Lung (tissue), 12 donors: ENCODE measurements around the gene NPBWR2. TPM values are rescaled to one million over a fixed set of nuclear protein-coding genes. Genes with fewer than 3 reads are reported as not detected.

Source experiments
- ATAC-seq: fragments of 200-7000 bp; cut with Tn5 transposase; one replicate; pipeline ENCODE4 v1.9.1; 2020; ENCODE audit warnings: moderate number of reproducible peaks; ENCODE audit not compliant: insufficient read depth, low FRiP score
- DNase-seq, 3 donors: peaks; one replicate each; pipeline ENCODE4 v3.0.0-alpha.2; 2013 to 2017
- H3K27ac ChIP-seq, 2 donors: one replicate each; pipeline ENCODE4 v1.5.1; 2013; ENCODE audit warnings: mild to moderate bottlenecking in 2 of 2, moderate library complexity in 2 of 2, control low read depth in 1 of 2, inconsistent platforms in 1 of 2, low read depth in 1 of 2, low read length in 1 of 2
- H3K27me3 ChIP-seq, 3 donors: one replicate each; pipeline ENCODE4 v1.5.1; 2013; ENCODE audit warnings: low read length in 2 of 3; ENCODE audit not compliant: control insufficient read depth in 3 of 3, insufficient read depth in 3 of 3
- H3K36me3 ChIP-seq, 4 donors: one replicate each; pipeline ENCODE4 v1.5.1; 2013; ENCODE audit warnings: low read length in 4 of 4, mild to moderate bottlenecking in 1 of 4, moderate library complexity in 1 of 4; ENCODE audit not compliant: control insufficient read depth in 4 of 4, insufficient read depth in 4 of 4
- H3K4me1 ChIP-seq, 5 donors: one replicate each; pipeline ENCODE4 v1.5.1; 2013; ENCODE audit warnings: low read length in 5 of 5, mild to moderate bottlenecking in 2 of 5, moderate library complexity in 1 of 5; ENCODE audit not compliant: control insufficient read depth in 5 of 5, insufficient read depth in 5 of 5
- H3K4me3 ChIP-seq: one replicate; pipeline ENCODE4 v1.5.1; 2013; ENCODE audit warnings: mild to moderate bottlenecking, control low read depth, moderate library complexity
- H3K9ac ChIP-seq, 2 donors: one replicate each; pipeline ENCODE4 v1.5.1; 2013; ENCODE audit warnings: low read length in 2 of 2, control low read depth in 1 of 2; ENCODE audit not compliant: insufficient read depth in 1 of 2
- H3K9me3 ChIP-seq, 4 donors: one replicate each; pipeline ENCODE4 v1.5.1; 2013; ENCODE audit warnings: low read length in 3 of 4, mild to moderate bottlenecking in 1 of 4, moderate library complexity in 1 of 4; ENCODE audit not compliant: control insufficient read depth in 4 of 4, insufficient read depth in 3 of 4
- WGBS, 2 donors: extraction: QIAGEN DNeasy Blood & Tissue Kit; methylation state at CpG; one replicate each; pipeline ENCODE4 v1.1.7; 2013; 5-methylcytosine and 5-hydroxymethylcytosine counted together
- polyA plus RNA-seq, 2 donors: library from polyadenylated mRNA; stranded (reverse); fragments of 200-250 nt; gene quantifications; one replicate each; pipeline ENCODE4 v1.2.1, GENCODE V29; 2013
- total RNA-seq, 2 donors: library from RNA; depleted of rRNA in 1 of 2; stranded (reverse); fragments of >200 nt in 1 of 2; gene quantifications; one replicate each; pipeline ENCODE4 v1.2.1, GENCODE V29; 2014 to 2021
- TF ChIP-seq, protein P1 (sequence below): IDR thresholded peaks from 2 replicates; pipeline ENCODE4 v1.5.1; 2012; ENCODE audit warnings: mild to moderate bottlenecking; ENCODE audit errors: control extremely low read depth, extremely low read depth
- donor health status: control.
- donor health status: control.
- donor health status: Bipolar disorder and iron deficiency.
- donor health status: healthy.
- donor health status: DM: yes; HTN: yes; CAD: no.

NPBWR2 gene
- total and polyA plus RNA-seq, 4 donors = not detected

DNA sequence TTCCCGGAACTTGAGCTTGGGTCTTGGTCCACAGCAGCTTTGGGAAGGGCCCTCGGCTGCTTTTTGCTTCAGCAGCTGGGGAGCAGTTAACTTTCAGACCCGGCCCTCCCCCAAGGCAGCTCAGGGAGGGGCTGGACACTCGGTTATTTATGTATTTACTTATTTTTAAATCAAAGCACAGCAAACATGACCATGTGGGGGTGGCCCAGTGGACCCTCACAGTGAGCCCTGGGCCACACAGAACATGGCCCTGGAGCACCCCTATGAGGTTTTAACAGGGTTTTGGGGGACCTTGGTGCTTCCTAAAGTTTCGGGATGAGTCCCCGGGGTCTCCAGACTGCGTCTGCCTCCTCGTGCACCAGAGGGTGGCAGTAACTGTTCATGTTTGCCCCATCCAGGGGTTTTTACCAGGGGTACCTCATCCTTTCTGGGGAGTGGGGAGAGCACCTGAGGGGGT, 26.6 kb upstream of the NPBWR2 start:
- no peak for DNase-seq
- Histone ChIP-seq H3K9me3 (peaks cover 0 to 3% (median 0%) of the 10 kb centered on the region in 4 donors), H3K9ac (no peak overlapping the region), H3K4me3 (no peak overlapping the region), H3K27ac (no peak overlapping the region), H3K27me3 (no peaks in the 10 kb centered on the region), H3K36me3 (no peaks in the 10 kb centered on the region), H3K4me1 (no peaks in the 10 kb centered on the region)
- ATAC-seq = no peak
- TF ChIP-seq, protein P1, sequence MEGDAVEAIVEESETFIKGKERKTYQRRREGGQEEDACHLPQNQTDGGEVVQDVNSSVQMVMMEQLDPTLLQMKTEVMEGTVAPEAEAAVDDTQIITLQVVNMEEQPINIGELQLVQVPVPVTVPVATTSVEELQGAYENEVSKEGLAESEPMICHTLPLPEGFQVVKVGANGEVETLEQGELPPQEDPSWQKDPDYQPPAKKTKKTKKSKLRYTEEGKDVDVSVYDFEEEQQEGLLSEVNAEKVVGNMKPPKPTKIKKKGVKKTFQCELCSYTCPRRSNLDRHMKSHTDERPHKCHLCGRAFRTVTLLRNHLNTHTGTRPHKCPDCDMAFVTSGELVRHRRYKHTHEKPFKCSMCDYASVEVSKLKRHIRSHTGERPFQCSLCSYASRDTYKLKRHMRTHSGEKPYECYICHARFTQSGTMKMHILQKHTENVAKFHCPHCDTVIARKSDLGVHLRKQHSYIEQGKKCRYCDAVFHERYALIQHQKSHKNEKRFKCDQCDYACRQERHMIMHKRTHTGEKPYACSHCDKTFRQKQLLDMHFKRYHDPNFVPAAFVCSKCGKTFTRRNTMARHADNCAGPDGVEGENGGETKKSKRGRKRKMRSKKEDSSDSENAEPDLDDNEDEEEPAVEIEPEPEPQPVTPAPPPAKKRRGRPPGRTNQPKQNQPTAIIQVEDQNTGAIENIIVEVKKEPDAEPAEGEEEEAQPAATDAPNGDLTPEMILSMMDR = no peak
- 49 to 63% methylated on average over 8 of the region's 8 CpGs for WGBS, 2 donors

- ATAC-seq = no peak
- TF ChIP-seq, protein P1 = no peak
- peaks cover 0 to 3% (median 0%) of the 10 kb centered on the region in 4 donors for H3K9me3 ChIP-seq
- DNase-seq = no peak
- H3K9ac ChIP-seq = no peak overlapping the region
- H3K4me3 ChIP-seq = no peak overlapping the region
- 81 to 85% methylated on average over 4 of the region's 4 CpGs for WGBS, 2 donors
- H3K4me1 ChIP-seq = no peaks in the 10 kb centered on the region
- H3K36me3 ChIP-seq = no peaks in the 10 kb centered on the region
- H3K27ac ChIP-seq = no peak overlapping the region
- H3K27me3 ChIP-seq = no peaks in the 10 kb centered on the region
These were observed 24.0 kb upstream of the NPBWR2 start for GRCh38 chr20:64131406-64131805.

GRCh38 chr20:64130876-64131275, 23.5 kb upstream of the NPBWR2 start:
- no peaks in the 10 kb centered on the region for H3K36me3 ChIP-seq
- H3K4me3 ChIP-seq = no peak overlapping the region
- H3K9me3 ChIP-seq = peaks cover 0 to 3% (median 0%) of the 10 kb centered on the region in 4 donors
- no peaks in the 10 kb centered on the region for H3K27me3 ChIP-seq
- no peaks in the 10 kb centered on the region for H3K4me1 ChIP-seq
- TF ChIP-seq, protein P1 = no peak
- ATAC-seq (no peak), DNase-seq (no peak)
- no peak overlapping the region for H3K27ac ChIP-seq
- 82 to 92% methylated on average over 10 of the region's 10 CpGs for WGBS, 2 donors
- H3K9ac ChIP-seq = no peak overlapping the region

GRCh38 chr20:64130271-64130670, 22.9 kb upstream of the NPBWR2 start:
- Histone ChIP-seq H3K4me1 (no peaks in the 10 kb centered on the region), H3K27ac (no peak overlapping the region), H3K36me3 (no peaks in the 10 kb centered on the region), H3K9me3 (peaks cover 0 to 3% (median 0%) of the 10 kb centered on the region in 4 donors), H3K4me3 (no peak overlapping the region), H3K27me3 (no peaks in the 10 kb centered on the region), H3K9ac (no peak overlapping the region)
- no peak for ATAC-seq
- no peak for DNase-seq
- WGBS, 2 donors = 51 to 69% methylated on average over 5 of the region's 5 CpGs
- TF ChIP-seq, protein P1 = no peak
